HUES6 (cell line): ENCODE results near the gene CLEC3A.
"Not testable (repeated sequence)": the region's sequence is repeated elsewhere in the genome, so short reads cannot be mapped to it uniquely, and the experiment has no call there.

Source experiments
- H3K27ac ChIP-seq: 2 replicates; pipeline ENCODE4 v1.7.0; 2013; ENCODE audit warnings: low read depth, mild to moderate bottlenecking, low read length, inconsistent platforms
- H3K27me3 ChIP-seq: 2 replicates; pipeline ENCODE4 v1.6.1; 2013; ENCODE audit warnings: low read length; ENCODE audit not compliant: control insufficient read depth, insufficient read depth
- H3K36me3 ChIP-seq: 2 replicates; pipeline ENCODE4 v1.6.1; 2013; ENCODE audit warnings: low read length; ENCODE audit not compliant: control insufficient read depth, insufficient read depth
- H3K4me1 ChIP-seq: 2 replicates; pipeline ENCODE4 v1.6.1; 2013; ENCODE audit warnings: low read length; ENCODE audit not compliant: control insufficient read depth, insufficient read depth
- H3K4me3 ChIP-seq: 2 replicates; pipeline ENCODE4 v1.5.1; 2013; ENCODE audit warnings: low read depth, low read length
- H3K9ac ChIP-seq: one replicate; pipeline ENCODE4 v1.6.1; 2013; ENCODE audit warnings: mild to moderate bottlenecking, low read length
- H3K9me3 ChIP-seq: 2 replicates; pipeline ENCODE4 v1.6.1; 2013; ENCODE audit warnings: low read depth, low read length; ENCODE audit not compliant: control insufficient read depth, insufficient read depth

The CLEC3A gene, protein sequence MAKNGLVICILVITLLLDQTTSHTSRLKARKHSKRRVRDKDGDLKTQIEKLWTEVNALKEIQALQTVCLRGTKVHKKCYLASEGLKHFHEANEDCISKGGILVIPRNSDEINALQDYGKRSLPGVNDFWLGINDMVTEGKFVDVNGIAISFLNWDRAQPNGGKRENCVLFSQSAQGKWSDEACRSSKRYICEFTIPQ

DNA sequence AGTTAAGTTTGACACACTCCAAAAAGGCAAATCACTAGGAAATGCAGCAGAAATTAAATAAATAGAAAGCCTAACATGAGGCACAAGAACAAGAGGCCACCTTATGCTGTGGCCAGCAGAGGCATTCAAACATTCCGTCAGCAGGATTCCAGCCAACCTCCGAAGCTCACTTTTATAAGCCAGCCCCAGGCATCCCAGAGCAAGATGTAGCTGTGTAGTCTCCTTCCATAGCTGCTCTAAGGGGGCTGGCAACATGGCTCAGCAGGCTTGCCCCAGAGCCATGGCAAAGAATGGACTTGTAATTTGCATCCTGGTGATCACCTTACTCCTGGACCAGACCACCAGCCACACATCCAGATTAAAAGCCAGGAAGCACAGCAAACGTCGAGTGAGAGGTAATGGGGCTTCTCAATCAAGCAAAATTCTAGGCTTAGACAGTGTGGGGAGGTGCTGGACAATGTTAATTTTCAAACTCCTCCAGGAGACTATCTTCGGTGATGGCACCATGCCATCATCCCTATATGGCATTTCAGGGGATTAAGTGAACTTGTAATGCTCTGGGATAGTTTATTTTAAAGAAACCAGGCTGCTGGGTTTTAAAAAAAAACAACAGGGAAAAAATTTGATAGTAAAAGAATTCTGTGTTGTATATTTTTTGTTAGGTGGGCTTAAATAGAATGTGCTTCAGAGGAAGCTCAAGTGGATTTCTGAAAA, at the start of gene CLEC3A:
Gene CLEC3A (plus strand): TSS at position 202 of the 714 bp plus-strand sequence. CDS start 79 bp downstream, at position 281.
- peaks cover 10% of the 10 kb centered on the region; the same call in 1 of the 2 replicates for H3K4me1 ChIP-seq
- H3K27ac ChIP-seq: no peak within 1 kb of the TSS
- no peaks in the 10 kb centered on the region for H3K9me3 ChIP-seq
- H3K27me3 ChIP-seq: no peaks in the 10 kb centered on the region
- H3K9ac ChIP-seq: no peak within 1 kb of the TSS
- no peak within 1 kb of the TSS for H3K4me3 ChIP-seq
- H3K36me3 ChIP-seq: no peaks in the 10 kb centered on the region

DNA sequence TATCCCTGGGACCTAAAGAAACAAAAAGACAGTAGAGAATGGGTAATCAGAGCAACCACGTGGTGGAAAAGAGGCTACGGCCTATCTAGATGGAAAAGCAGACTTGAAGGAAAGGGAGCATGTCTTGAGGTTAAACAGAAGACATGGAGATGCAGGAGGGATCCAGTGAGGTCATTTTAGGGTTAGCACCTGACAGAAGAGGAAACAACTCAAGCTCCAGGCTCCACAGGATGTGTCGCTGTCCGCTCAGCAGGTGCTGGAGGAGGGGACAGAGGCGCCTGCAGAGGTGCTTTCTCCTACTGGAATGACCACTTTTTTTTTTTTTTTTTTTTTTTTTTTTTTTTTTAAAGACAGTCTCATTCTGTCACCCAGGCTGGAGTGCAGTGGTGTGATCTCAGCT, 47.5 kb upstream of the CLEC3A start:
- Histone ChIP-seq H3K9ac (no peak overlapping the region), H3K27ac (no peak overlapping the region), H3K27me3 (no peaks in the 10 kb centered on the region), H3K9me3 (no peaks in the 10 kb centered on the region), H3K4me3 (no peak overlapping the region), H3K4me1 (peaks cover 15% of the 10 kb centered on the region), H3K36me3 (peaks cover 28% of the 10 kb centered on the region)

DNA sequence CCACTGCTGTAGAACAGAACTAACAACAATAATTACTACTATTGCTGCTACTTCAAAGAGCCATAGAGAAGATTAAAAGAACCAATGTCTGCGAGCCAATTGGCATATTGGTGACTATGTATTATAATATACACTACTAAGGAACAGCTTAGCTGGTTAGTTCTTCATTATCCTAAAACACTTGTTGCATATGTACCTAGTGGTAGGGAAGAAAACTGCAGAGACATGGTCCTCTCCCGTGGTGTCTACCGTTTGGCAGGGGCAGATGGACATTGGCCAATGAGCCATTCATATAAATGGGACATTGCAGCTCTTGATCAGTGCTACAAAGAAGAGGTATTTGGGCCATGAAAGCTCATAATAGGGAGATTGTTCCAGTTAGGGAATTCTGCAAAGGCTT, 46.4 kb upstream of the CLEC3A start:
- H3K27me3 ChIP-seq: no peaks in the 10 kb centered on the region
- no peak overlapping the region for H3K27ac ChIP-seq
- peaks cover 28% of the 10 kb centered on the region for H3K36me3 ChIP-seq
- H3K9ac ChIP-seq: no peak overlapping the region
- H3K9me3 ChIP-seq: no peaks in the 10 kb centered on the region
- H3K4me3 ChIP-seq: no peak overlapping the region
- peaks cover 14% of the 10 kb centered on the region for H3K4me1 ChIP-seq

DNA sequence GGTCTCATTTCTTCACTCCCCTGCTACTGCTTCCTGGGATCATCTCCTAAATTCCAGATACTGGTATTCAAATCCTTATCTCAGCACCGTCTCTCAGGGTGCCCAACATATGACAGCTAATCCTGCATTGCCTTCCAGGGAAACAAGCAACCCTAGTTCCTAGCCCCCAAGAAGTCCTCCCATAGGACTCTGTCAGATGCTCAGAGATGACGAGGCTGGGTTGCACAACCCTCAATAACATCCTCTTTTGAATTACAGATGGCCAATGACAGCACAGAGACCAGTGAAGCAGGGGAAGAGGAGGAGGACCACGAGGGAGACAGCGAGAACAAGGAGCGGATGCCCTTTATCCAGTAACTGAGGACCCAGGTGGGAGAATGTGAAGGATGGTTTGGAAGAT, 45.0 kb upstream of the CLEC3A start:
- Histone ChIP-seq H3K27ac (no peak overlapping the region), H3K9ac (no peak overlapping the region), H3K36me3 (peaks cover 28% of the 10 kb centered on the region), H3K9me3 (no peaks in the 10 kb centered on the region), H3K4me3 (no peak overlapping the region), H3K27me3 (no peaks in the 10 kb centered on the region), H3K4me1 (0 out of 2 replicates have a peak, but pooled peaks cover 3% of the 10 kb centered on the region)

DNA sequence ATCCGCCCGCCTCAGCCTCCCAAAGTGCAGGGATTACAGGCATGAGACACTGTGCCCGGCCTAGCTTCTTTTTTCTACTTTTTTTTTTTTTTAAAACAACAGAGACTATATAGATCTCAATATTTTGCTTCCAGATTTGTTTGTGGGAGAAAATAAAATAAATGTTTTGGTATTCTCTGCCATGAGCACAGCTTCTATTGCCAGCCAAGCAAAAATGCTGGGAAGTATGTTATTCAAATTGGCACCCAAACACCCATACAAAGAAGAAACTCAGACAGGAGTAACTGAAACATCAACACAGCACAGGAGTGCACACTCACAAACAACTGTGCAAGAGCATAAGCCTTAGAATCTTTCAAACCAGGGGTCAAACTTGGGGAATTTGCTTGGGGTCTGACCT, 37.2 kb upstream of the CLEC3A start:
- Histone ChIP-seq H3K36me3 (no peaks in the 10 kb centered on the region), H3K9me3 (no peaks in the 10 kb centered on the region), H3K9ac (no peak overlapping the region), H3K27me3 (no peaks in the 10 kb centered on the region), H3K27ac (no peak overlapping the region), H3K4me3 (no peak overlapping the region), H3K4me1 (peaks cover 4% of the 10 kb centered on the region)

DNA sequence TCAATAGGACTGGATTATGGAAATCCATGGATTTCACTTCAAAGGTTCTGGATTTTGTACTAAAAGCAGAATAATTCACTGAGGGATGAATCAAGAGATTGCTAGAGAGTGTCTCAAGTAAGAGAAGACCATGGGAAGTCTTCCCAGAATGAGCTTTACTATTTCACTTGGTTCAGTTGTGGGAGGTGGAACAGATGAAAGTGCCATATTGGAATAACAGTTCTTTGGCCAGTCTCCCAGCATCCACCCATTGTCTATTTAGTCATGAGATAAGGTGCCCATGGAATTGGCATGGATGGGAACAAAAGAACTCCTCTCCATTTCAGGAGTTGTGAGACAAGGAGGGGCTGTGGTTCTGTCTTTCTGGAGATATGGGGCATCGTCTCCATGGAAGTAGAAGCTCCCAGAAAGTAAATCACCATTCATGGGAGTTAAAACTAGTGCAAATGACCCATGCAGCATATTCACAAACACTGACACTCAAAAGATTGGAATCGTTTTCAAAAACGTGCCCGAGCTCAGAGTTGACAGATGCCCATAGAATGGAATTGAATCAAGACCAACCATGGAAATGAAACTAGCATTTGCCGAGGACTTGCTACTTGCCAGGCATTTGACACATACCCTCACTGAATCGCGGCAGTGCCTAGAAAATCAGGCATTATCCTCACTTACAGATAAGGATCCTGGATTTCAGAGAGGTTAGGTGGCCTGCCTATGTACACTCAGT, 36.2 kb upstream of the CLEC3A start:
- peaks cover 14% of the 10 kb centered on the region for H3K4me1 ChIP-seq
- H3K27me3 ChIP-seq: no peaks in the 10 kb centered on the region
- no peak overlapping the region for H3K4me3 ChIP-seq
- no peak overlapping the region for H3K27ac ChIP-seq
- H3K36me3 ChIP-seq: no peaks in the 10 kb centered on the region
- no peaks in the 10 kb centered on the region for H3K9me3 ChIP-seq
- H3K9ac ChIP-seq: no peak overlapping the region

DNA sequence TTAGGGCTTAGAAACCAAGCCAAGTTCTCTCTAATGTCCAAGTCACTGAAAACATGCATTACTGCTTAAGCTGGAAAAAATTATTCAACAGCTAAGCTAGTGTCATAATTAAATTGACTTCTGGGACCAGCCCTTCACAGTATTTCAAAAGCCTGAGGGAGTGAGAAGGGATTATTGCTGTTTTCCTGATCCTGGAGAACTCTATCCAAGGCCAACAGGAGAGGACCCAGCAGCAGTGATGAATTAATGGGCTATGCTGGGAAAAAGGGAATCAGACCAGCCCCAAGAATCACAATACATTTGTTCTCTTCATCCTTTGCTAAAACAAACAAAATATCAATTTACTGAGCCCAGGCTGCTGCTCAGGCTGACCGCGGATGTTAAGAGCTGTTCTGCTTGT, 34.5 kb upstream of the CLEC3A start:
- no peak overlapping the region for H3K4me3 ChIP-seq
- H3K4me1 ChIP-seq: peaks cover 27% of the 10 kb centered on the region
- H3K36me3 ChIP-seq: no peaks in the 10 kb centered on the region
- no peaks in the 10 kb centered on the region for H3K9me3 ChIP-seq
- no peak overlapping the region for H3K9ac ChIP-seq
- no peak overlapping the region for H3K27ac ChIP-seq
- H3K27me3 ChIP-seq: no peaks in the 10 kb centered on the region

DNA sequence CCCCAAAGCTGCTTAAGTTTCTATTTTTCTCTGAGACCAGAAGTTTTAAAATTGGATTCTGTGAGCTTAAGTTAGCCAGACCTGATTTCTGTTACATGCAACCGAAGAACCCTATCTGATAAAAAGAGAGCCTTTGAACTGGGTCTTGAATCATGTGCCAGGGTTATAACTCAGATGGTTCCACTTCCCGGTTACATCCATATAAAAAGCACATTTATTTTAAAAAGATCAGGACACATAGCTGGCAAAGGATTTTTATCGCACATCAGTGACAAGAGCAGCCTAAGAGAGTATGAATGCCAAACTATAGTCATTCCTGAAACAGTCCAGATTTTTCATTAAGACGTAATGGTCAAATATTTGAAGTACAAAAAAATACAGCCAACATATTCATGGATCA, 32.5 kb upstream of the CLEC3A start:
- H3K27ac ChIP-seq: peak overlapping the region; percentile 71; the same call in 1 of the 2 replicates
- no peaks in the 10 kb centered on the region for H3K36me3 ChIP-seq
- H3K27me3 ChIP-seq: no peaks in the 10 kb centered on the region
- peaks cover 1% of the 10 kb centered on the region; the same call in 1 of the 2 replicates for H3K9me3 ChIP-seq
- peaks cover 42% of the 10 kb centered on the region for H3K4me1 ChIP-seq
- no peak overlapping the region for H3K9ac ChIP-seq
- no peak overlapping the region for H3K4me3 ChIP-seq

DNA sequence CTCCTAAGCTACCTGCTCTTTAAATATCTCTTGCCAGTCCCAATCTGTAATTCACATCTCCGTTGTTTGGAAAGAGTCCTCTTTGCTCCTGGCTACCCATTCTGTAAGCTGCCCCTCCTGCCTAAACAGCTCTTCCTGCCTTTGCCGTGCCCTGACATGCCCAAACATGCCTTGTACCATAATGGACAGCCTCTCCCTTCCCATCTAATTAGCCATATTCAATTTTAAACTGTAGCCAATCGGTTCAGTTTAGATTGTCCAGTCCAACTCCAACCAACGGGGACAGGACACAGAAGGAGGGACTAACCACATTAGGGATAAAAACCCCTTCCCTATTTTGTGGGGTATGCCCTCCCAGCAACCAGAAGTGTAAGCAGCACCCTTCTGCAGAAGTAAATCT, 30.6 kb upstream of the CLEC3A start:
- Histone ChIP-seq H3K36me3 (no peaks in the 10 kb centered on the region), H3K4me3 (peak overlapping the region; percentile 13; the same call in 1 of the 2 replicates), H3K27me3 (no peaks in the 10 kb centered on the region), H3K9ac (peak overlapping the region; percentile 86), H3K27ac (peak overlapping the region; percentile 99), H3K9me3 (peaks cover 18% of the 10 kb centered on the region), H3K4me1 (peaks cover 42% of the 10 kb centered on the region)

DNA sequence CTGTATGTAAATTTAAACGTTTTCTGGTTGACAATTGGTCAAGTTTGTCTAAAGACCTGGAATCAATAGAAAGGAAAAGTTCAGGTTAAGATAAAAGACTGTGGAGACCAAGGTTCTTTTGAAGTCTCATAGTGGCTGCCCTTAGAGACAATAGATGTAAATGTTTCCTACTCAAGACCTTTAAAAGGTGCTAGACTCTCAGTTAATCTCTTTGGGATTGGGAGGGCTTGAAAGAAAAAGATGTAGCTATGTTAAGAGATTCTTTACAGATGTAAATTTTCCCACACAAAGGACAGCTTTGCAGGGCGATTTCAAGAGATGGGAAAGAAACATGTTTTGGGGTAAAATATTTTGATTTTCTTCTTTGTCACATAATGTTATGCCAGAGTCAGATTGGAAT, 30.0 kb upstream of the CLEC3A start:
- H3K27me3 ChIP-seq, H3K36me3 ChIP-seq: not testable (repeated sequence)
- peaks cover 23% of the 10 kb centered on the region for H3K9me3 ChIP-seq
- peaks cover 42% of the 10 kb centered on the region for H3K4me1 ChIP-seq
- peak overlapping the region; percentile 99 for H3K27ac ChIP-seq
- H3K4me3 ChIP-seq: 0 out of 2 replicates have a peak overlapping the region, but pooled peaks have one; percentile 5
- H3K9ac ChIP-seq: peak overlapping the region; percentile 90
